ENCODE measurements around the gene IQSEC3.
A peak's percentile ranks its signal among the peaks of the same experiment; 100 is the strongest.

IQSEC3 gene

GRCh38 chr12:170371-171225, 104.0 kb downstream of the IQSEC3 start:
- Histone ChIP-seq H3K4me1 (ENCODE audit: control insufficient read depth, insufficient read depth, low read length) (peaks cover 49% of the 10 kb centered on the region), H3K9me3 (ENCODE audit: control insufficient read depth, low read length) (no peaks in the 10 kb centered on the region), H3K27me3 (ENCODE audit: control insufficient read depth, insufficient read depth, low read length, poor library complexity, severe bottlenecking) (no peaks in the 10 kb centered on the region), H3K36me3 (ENCODE audit: control insufficient read depth, insufficient read depth, low read length) (no peaks in the 10 kb centered on the region), H3K4me3 (ENCODE audit: insufficient read depth, low read depth, low read length) (no peak overlapping the region), H3K27ac (ENCODE audit: insufficient read depth, low read depth, low read length, poor library complexity, severe bottlenecking) (peak overlapping the region; percentile 67)
- WGBS, 2 experiments = 52 to 54% methylated on average over 29 of the region's 29 CpGs

- WGBS, 2 experiments = 81 to 83% methylated on average over 10 of the region's 10 CpGs
- no peaks in the 10 kb centered on the region for H3K36me3 ChIP-seq (ENCODE audit: control insufficient read depth, insufficient read depth, low read length)
- peaks cover 49% of the 10 kb centered on the region for H3K4me1 ChIP-seq (ENCODE audit: control insufficient read depth, insufficient read depth, low read length)
- no peaks in the 10 kb centered on the region for H3K9me3 ChIP-seq (ENCODE audit: control insufficient read depth, low read length)
- H3K27me3 ChIP-seq (ENCODE audit: control insufficient read depth, insufficient read depth, low read length, poor library complexity, severe bottlenecking) = no peaks in the 10 kb centered on the region
- no peak overlapping the region for H3K4me3 ChIP-seq (ENCODE audit: insufficient read depth, low read depth, low read length)
- H3K27ac ChIP-seq (ENCODE audit: insufficient read depth, low read depth, low read length, poor library complexity, severe bottlenecking) = no peak overlapping the region
Observed at GRCh38 chr12:171276-171675, 104.7 kb downstream of the IQSEC3 start.

GRCh38 chr12:171743-172676, 105.4 kb downstream of the IQSEC3 start:
- H3K9me3 ChIP-seq (ENCODE audit: control insufficient read depth, low read length) = no peaks in the 10 kb centered on the region
- no peaks in the 10 kb centered on the region for H3K27me3 ChIP-seq (ENCODE audit: control insufficient read depth, insufficient read depth, low read length, poor library complexity, severe bottlenecking)
- H3K27ac ChIP-seq (ENCODE audit: insufficient read depth, low read depth, low read length, poor library complexity, severe bottlenecking) = no peak overlapping the region
- no peaks in the 10 kb centered on the region for H3K36me3 ChIP-seq (ENCODE audit: control insufficient read depth, insufficient read depth, low read length)
- 74 to 77% methylated on average over 18 of the region's 18 CpGs for WGBS, 2 experiments
- peaks cover 49% of the 10 kb centered on the region for H3K4me1 ChIP-seq (ENCODE audit: control insufficient read depth, insufficient read depth, low read length)
- no peak overlapping the region for H3K4me3 ChIP-seq (ENCODE audit: insufficient read depth, low read depth, low read length)

GRCh38 chr12:172732-173161, 106.2 kb downstream of the IQSEC3 start:
- no peaks in the 10 kb centered on the region for H3K27me3 ChIP-seq (ENCODE audit: control insufficient read depth, insufficient read depth, low read length, poor library complexity, severe bottlenecking)
- H3K27ac ChIP-seq (ENCODE audit: insufficient read depth, low read depth, low read length, poor library complexity, severe bottlenecking) = no peak overlapping the region
- peaks cover 44% of the 10 kb centered on the region for H3K4me1 ChIP-seq (ENCODE audit: control insufficient read depth, insufficient read depth, low read length)
- WGBS, 2 experiments = 83 to 85% methylated on average over 15 of the region's 15 CpGs
- H3K4me3 ChIP-seq (ENCODE audit: insufficient read depth, low read depth, low read length) = no peak overlapping the region
- H3K9me3 ChIP-seq (ENCODE audit: control insufficient read depth, low read length) = no peaks in the 10 kb centered on the region
- H3K36me3 ChIP-seq (ENCODE audit: control insufficient read depth, insufficient read depth, low read length) = no peaks in the 10 kb centered on the region

- H3K9me3 ChIP-seq (ENCODE audit: control insufficient read depth, low read length) = no peaks in the 10 kb centered on the region
- WGBS, 2 experiments = 73 to 81% methylated on average over 6 of the region's 6 CpGs
- H3K4me1 ChIP-seq (ENCODE audit: control insufficient read depth, insufficient read depth, low read length) = peaks cover 43% of the 10 kb centered on the region
- H3K36me3 ChIP-seq (ENCODE audit: control insufficient read depth, insufficient read depth, low read length) = no peaks in the 10 kb centered on the region
- no peak overlapping the region for H3K27ac ChIP-seq (ENCODE audit: insufficient read depth, low read depth, low read length, poor library complexity, severe bottlenecking)
- no peaks in the 10 kb centered on the region for H3K27me3 ChIP-seq (ENCODE audit: control insufficient read depth, insufficient read depth, low read length, poor library complexity, severe bottlenecking)
- H3K4me3 ChIP-seq (ENCODE audit: insufficient read depth, low read depth, low read length) = no peak overlapping the region
Observed at GRCh38 chr12:174124-174523, 107.6 kb downstream of the IQSEC3 start.

GRCh38 chr12:174596-174995, 108.0 kb downstream of the IQSEC3 start:
- no peaks in the 10 kb centered on the region for H3K9me3 ChIP-seq (ENCODE audit: control insufficient read depth, low read length)
- no peak overlapping the region for H3K4me3 ChIP-seq (ENCODE audit: insufficient read depth, low read depth, low read length)
- H3K27me3 ChIP-seq (ENCODE audit: control insufficient read depth, insufficient read depth, low read length, poor library complexity, severe bottlenecking) = no peaks in the 10 kb centered on the region
- WGBS, 2 experiments = 89 to 92% methylated on average over 22 of the region's 23 CpGs
- no peak overlapping the region for H3K27ac ChIP-seq (ENCODE audit: insufficient read depth, low read depth, low read length, poor library complexity, severe bottlenecking)
- no peaks in the 10 kb centered on the region for H3K36me3 ChIP-seq (ENCODE audit: control insufficient read depth, insufficient read depth, low read length)
- peaks cover 38% of the 10 kb centered on the region for H3K4me1 ChIP-seq (ENCODE audit: control insufficient read depth, insufficient read depth, low read length)

- Histone ChIP-seq H3K4me3 (ENCODE audit: insufficient read depth, low read depth, low read length) (no peak overlapping the region), H3K36me3 (ENCODE audit: control insufficient read depth, insufficient read depth, low read length) (no peaks in the 10 kb centered on the region), H3K27me3 (ENCODE audit: control insufficient read depth, insufficient read depth, low read length, poor library complexity, severe bottlenecking) (no peaks in the 10 kb centered on the region), H3K9me3 (ENCODE audit: control insufficient read depth, low read length) (no peaks in the 10 kb centered on the region), H3K4me1 (ENCODE audit: control insufficient read depth, insufficient read depth, low read length) (peaks cover 32% of the 10 kb centered on the region), H3K27ac (ENCODE audit: insufficient read depth, low read depth, low read length, poor library complexity, severe bottlenecking) (no peak overlapping the region)
- WGBS, 2 experiments = 92 to 93% methylated on average over 10 of the region's 10 CpGs
Observed at GRCh38 chr12:175250-175649, 108.7 kb downstream of the IQSEC3 start.

- WGBS, 2 experiments = 81 to 82% methylated on average over 16 of the region's 16 CpGs
- peaks cover 27% of the 10 kb centered on the region for H3K4me1 ChIP-seq (ENCODE audit: control insufficient read depth, insufficient read depth, low read length)
- no peak overlapping the region for H3K27ac ChIP-seq (ENCODE audit: insufficient read depth, low read depth, low read length, poor library complexity, severe bottlenecking)
Observed at GRCh38 chr12:175759-176158, 109.2 kb downstream of the IQSEC3 start.

GRCh38 chr12:176321-177181, 110.0 kb downstream of the IQSEC3 start:
- WGBS, 2 experiments = 88 to 89% methylated on average over 16 of the region's 16 CpGs
- Histone ChIP-seq H3K4me3 (ENCODE audit: insufficient read depth, low read depth, low read length) (no peak overlapping the region), H3K27ac (ENCODE audit: insufficient read depth, low read depth, low read length, poor library complexity, severe bottlenecking) (no peak overlapping the region), H3K9me3 (ENCODE audit: control insufficient read depth, low read length) (no peaks in the 10 kb centered on the region), H3K36me3 (ENCODE audit: control insufficient read depth, insufficient read depth, low read length) (no peaks in the 10 kb centered on the region), H3K27me3 (ENCODE audit: control insufficient read depth, insufficient read depth, low read length, poor library complexity, severe bottlenecking) (no peaks in the 10 kb centered on the region), H3K4me1 (ENCODE audit: control insufficient read depth, insufficient read depth, low read length) (peaks cover 20% of the 10 kb centered on the region)

More at GRCh38 chr12:175759-176158, 109.2 kb downstream of the IQSEC3 start:
- no peaks in the 10 kb centered on the region for H3K9me3 ChIP-seq (ENCODE audit: control insufficient read depth, low read length)
- no peaks in the 10 kb centered on the region for H3K27me3 ChIP-seq (ENCODE audit: control insufficient read depth, insufficient read depth, low read length, poor library complexity, severe bottlenecking)
- no peaks in the 10 kb centered on the region for H3K36me3 ChIP-seq (ENCODE audit: control insufficient read depth, insufficient read depth, low read length)
- no peak overlapping the region for H3K4me3 ChIP-seq (ENCODE audit: insufficient read depth, low read depth, low read length)

Data from ectodermal cell (in vitro differentiated cells).